Subcutaneous adipose tissue (tissue), 4 donors: Measurements from ENCODE around the gene TNFAIP1. TPM values are rescaled to one million over a fixed set of nuclear protein-coding genes. Genes with fewer than 3 reads are reported as not detected.

ENCODE experiments used
- total RNA-seq, 4 donors: library from RNA; depleted of rRNA; stranded (reverse); fragments of >200 nt; gene quantifications; one replicate each; pipeline ENCODE4 v1.1.0, GENCODE V29; 2016
- TF ChIP-seq, protein P1 (sequence below): fragments of 450-650 bp; IDR thresholded peaks from one replicate; pipeline ENCODE4 v1.5.1; 2016; ENCODE audit warnings: low read depth, mild to moderate bottlenecking, control low read depth, antibody characterized with exemption, moderate library complexity

TNFAIP1 gene
- total RNA-seq, 4 donors from 2014 or later = 14.8 to 31.8 (median 21.4) TPM

GRCh38 chr17:28334666-28335200, 828 bp upstream of the TNFAIP1 start:
- TF ChIP-seq, protein P1, sequence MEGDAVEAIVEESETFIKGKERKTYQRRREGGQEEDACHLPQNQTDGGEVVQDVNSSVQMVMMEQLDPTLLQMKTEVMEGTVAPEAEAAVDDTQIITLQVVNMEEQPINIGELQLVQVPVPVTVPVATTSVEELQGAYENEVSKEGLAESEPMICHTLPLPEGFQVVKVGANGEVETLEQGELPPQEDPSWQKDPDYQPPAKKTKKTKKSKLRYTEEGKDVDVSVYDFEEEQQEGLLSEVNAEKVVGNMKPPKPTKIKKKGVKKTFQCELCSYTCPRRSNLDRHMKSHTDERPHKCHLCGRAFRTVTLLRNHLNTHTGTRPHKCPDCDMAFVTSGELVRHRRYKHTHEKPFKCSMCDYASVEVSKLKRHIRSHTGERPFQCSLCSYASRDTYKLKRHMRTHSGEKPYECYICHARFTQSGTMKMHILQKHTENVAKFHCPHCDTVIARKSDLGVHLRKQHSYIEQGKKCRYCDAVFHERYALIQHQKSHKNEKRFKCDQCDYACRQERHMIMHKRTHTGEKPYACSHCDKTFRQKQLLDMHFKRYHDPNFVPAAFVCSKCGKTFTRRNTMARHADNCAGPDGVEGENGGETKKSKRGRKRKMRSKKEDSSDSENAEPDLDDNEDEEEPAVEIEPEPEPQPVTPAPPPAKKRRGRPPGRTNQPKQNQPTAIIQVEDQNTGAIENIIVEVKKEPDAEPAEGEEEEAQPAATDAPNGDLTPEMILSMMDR = no peak

DNA sequence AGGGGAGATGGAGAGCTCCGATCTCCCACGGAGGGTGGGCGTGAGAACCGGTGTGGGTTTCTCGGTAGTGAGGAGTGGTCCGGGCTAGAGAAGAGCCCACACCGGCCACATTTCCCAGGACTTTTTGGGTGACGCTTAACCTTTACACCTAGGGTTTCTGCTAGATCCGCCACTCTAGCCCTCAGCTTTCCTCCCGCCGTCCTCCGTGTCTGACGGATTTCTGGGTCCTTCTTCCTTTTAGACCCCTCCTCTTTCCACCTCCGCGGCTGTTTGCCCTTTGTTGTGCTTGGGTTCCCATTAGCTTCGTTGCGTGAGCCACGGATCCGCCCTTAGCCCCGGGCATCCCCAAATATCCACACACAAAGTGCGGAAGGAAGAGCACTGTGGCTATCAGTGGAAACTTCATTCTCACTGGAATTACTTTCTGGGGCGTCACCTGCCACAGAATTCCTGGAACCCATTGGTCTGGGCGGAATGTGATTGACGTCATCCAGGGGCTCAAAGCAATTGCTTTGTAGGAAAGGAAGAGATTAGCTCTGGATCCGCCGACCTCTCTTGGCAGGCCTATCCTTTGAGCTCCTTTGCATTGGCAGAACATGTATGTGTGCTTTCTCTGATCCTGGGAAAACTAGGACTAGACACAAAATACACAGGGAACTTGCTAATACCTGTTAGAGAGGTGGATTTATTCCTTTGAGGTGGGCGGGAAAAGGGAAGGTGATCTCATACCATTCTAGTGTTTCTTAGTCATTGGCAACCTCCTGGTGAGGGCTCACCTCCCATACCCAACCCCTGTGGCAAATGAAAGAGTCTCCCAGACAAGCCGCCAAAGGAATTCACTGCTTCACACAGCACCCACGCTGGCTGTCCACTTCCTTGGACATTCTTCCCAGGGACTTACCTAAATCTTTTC, 654 bp downstream of the TNFAIP1 start:
- TF ChIP-seq, protein P1 = no peak

DNA sequence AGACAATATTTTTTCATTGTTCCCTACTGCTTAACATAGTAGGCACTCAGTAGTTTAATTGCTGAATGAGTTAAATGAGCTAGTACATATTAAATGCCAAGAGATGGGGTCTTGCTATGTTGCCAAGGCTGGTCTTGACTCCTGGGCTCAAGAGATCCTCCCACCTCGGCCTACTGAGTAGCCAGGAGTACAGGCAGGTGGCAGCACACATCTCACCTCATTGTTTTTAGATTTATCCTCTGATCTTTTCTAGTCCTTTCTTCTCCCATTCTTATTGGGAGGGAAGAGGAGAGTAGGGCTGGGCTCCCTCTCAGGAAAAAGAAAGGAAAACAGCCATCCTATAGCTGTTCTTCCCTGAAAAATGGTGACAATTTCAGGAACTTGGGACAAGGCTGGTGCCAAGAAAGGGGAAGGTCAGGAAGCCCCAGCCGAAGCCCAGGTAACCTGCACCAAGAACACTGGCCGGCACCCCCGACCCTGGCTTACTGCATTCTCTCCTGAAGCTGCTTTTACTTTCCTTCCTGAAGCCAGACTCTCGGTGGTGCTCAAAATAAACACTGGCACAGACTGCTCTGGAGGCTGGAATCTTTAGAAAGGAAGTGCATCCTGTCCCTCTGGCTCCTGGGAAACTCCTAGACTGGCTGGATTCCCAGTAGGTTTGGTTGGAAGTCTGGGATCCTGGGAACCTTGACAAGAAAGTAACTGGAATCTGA, 2.7 kb downstream of the TNFAIP1 start:
- TF ChIP-seq, protein P1 = no peak

DNA sequence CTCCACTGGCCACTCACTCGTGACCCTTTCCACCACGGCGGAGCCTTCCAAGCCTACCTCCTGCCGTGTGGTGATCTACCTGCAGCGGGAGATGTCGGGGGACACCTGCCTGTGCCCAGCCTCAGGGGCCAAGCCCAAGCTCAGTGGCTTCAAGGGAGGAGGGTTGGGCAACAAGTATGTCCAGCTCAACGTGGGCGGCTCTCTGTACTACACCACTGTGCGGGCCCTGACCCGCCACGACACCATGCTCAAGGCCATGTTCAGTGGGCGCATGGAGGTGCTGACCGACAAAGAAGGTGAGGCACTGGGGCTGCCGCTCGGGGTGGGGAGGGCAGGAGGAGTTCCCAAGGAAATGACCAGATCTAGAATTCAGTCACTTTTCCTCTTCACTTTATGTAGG, 3.9 kb downstream of the TNFAIP1 start:
- TF ChIP-seq, protein P1 = no peak

DNA sequence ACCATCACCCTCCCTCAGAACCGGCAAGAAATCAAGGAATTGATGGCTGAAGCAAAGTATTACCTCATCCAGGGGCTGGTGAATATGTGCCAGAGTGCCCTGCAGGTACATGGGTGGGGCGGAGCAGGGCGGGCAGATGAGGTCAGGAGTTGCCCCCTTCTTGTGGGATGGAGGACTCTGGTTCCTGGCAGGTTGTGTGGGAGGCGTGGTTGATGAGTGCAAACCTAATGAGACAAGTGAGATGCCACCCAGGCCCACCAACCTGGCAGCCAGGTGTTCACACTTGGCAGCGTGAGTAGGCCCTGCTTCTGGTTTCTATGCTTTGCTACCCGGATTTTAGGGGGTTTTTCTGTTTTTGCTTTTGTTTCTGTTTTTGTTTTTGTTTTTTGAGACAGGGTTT, 4.8 kb downstream of the TNFAIP1 start:
- TF ChIP-seq, protein P1 = no peak

DNA sequence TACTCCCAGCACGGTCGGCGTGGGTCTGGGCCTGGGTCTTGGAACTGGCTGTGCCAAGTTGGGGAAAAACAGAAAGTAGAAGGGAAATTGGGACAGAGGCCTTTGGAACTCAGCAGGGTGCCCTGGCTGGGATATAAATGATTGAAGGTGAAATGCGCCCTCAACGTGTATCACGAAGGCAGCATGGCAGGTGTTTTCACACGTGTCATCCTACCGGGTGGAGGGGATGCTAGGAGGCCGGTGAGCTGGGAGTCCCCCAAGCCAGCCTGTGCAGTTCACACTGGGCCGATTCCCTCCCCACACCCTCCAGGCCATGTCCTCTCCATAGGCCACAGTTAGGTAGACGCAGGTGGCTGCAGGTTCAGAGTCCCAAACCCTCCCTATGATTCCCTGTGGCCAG, 6.0 kb downstream of the TNFAIP1 start:
- TF ChIP-seq, protein P1 = no peak

DNA sequence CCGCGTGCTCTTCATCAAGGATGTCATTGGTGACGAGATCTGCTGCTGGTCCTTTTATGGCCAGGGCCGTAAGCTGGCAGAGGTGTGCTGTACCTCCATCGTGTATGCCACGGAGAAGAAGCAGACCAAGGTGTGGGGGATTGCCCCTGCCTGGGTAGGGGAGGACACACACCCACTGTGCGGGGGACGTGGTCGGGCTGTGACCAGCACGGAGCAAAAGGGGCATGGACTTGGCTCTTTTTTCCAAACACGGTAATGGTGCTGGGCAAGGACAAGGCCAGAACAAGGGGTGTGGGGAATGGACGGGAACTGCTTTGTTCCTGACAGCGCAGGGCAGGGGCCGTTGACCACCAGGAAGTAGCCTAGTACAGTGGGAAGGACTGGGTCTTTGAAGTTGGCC, 6.8 kb downstream of the TNFAIP1 start:
- TF ChIP-seq, protein P1 = no peak
